HG03135 (cell line): Measurements from ENCODE around the gene CIB2.
A peak's percentile ranks its signal among the peaks of the same experiment; 100 is the strongest.

ENCODE experiments used
- ATAC-seq: cut with Tn5 transposase; IDR thresholded peaks from one replicate; pipeline ENCODE4 v1.9.1; 2021; ENCODE audit warnings: mild to moderate bottlenecking, moderate library complexity; ENCODE audit not compliant: unreplicated experiment

CIB2 gene

DNA sequence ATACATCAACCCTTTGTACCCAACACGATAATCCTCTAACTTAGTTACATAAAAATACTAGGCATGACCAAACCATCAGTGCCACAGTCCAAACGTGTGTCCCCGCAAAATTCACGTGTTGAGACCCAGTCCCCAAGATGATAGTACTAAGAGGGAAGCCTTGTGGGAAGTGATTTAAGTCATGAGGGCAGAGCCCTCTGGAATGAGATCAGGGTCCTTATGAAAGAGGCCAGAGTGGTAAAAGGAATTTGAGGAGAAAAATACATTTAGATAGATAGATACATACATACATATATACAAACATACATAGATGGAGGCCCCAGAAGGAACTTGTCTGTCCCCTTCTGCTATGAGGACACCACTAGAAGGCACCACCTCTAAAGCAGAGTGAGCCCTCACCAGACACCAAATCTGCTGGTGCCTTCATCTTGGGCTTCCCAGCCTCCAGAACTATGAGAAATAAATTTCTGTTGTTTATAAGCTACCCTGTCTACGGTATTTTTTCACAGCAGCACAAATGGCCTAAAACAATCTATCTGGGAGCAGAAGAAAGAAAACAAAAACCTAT is 61.7 kb downstream of the CIB2 start:
- ATAC-seq = no peak

- ATAC-seq = no peak
These were observed 62.2 kb downstream of the CIB2 start for GRCh38 chr15:78069052-78069414.

DNA sequence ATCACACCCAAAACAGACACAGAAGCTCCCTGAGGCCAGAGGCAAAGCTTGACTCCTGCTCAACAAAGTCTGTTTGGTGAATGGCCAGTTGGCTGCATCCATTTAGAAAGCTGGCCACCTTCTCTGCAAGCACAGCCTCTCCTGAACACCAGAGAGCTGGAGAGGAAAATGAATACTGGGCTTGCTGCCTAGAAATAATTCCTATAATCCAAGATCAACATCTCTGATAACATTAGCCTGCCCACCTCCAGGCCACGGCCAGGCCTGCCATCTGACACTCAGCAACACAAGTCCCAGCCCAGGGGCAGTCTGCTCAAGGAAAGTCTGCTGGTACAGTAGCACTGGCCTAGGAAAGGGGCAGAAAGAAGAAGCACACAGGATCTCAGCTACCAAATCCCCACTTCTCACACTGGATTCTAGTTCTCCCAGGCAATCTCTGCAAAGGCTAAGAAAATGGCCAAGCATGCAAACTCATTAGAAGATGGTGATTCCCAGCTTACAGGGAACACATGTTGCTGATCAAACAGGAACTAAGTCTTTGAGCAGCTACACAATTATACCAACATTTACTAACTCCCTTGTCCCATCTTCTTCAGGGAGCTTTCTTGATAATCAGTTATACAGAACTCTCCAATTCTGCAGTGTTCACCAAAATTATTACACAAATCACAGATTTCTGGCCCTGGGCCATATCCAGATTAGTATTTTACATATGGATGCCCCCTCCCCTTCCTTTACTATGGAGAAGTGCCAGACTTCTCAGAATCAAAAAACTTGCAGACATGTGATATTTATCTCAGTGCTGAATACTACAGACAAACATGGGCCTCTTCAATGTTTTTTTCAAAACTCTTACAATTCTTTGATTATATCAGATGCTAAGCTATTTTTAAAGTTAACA is 63.7 kb downstream of the CIB2 start:
- ATAC-seq = no peak

DNA sequence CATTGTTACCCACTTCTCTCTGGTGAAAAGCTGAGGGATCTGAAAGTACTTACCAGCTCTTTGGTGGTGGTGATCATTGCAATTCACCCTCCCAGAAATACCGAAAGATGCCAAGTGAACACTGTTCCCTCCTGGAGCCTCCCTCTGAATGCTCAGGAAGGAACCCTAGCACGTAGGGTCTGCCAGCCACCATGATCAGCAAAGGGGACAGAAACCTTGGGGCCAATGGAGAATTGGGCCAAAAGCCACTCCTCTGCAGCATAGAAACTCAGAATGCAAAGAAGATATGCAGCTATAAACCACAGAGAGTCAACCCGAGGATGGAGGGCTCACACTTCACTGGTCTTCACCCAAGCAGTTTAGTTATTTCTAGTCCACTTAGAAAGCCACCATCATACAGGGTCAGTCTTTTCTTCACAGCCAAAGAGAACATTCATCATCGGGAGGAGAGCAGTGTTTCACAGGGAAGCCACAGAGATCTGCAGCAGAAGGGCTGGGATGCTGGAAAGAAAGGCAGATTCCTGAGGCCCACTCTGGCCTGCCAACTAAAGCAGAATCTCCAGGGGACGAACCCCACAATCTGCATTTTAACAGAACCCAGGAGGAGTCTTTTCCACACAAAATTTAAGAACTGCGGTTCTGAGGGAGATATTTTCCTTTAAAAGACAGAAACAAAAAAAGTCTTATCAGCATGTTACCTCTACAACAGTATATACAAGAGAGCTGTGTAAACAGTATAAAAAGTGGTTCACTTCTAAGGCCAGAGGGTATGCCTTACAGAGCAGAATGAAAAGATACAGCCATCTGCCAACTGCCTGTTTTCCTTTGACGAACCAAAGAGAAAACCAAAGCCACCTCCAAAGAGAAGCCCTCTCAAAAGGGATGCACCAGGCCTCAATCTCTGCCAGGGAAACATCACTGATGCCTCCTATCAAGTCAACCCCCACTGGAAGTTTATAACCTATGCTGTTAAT is 65.0 kb downstream of the CIB2 start:
- peak; percentile 45 for ATAC-seq

GRCh38 chr15:78065284-78065872 is 65.9 kb downstream of the CIB2 start:
- no peak for ATAC-seq

- no peak for ATAC-seq
These were observed 66.7 kb downstream of the CIB2 start for GRCh38 chr15:78064544-78064943.

- no peak for ATAC-seq
These were observed 67.3 kb downstream of the CIB2 start for GRCh38 chr15:78063970-78064385.

- no peak for ATAC-seq
These were observed 68.0 kb downstream of the CIB2 start for GRCh38 chr15:78063217-78063616.

GRCh38 chr15:78061963-78062427 is 69.2 kb downstream of the CIB2 start:
- ATAC-seq = no peak

- no peak for ATAC-seq
These were observed 71.0 kb downstream of the CIB2 start for GRCh38 chr15:78060232-78060631.

DNA sequence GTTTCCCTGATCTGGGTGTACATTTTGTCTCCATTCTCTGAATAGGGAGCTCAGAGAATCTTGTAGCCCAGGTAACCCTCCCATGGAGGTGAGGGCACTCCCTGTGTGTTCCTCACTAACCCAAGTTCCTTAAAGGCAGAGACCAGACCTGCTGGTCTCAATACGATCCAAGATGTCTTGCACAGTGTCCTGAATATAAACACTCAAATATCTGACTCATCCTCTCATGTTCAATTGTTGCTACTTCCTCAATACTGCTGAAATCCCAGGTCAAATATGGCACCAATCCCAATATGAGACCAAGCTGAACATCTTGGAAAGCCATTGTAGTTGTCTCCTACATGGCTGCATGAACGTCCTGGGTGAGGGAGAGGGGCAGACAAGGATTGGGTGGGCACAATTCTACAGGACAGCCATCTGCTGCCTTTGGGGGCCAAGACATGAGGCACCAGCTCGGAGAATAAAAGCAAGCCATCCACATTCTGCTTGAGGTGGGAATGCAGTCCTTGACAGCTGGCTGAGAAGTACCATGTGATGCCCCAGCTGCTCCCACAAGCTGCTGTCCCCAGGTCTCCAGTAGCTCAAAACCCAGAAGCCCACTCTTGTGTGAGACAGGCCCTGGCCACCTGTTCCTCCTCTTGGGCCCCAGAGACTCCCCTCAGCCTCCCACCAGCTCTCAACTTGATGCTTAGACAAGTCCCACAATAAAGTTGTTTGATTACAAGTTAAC is 72.0 kb downstream of the CIB2 start:
- no peak for ATAC-seq

DNA sequence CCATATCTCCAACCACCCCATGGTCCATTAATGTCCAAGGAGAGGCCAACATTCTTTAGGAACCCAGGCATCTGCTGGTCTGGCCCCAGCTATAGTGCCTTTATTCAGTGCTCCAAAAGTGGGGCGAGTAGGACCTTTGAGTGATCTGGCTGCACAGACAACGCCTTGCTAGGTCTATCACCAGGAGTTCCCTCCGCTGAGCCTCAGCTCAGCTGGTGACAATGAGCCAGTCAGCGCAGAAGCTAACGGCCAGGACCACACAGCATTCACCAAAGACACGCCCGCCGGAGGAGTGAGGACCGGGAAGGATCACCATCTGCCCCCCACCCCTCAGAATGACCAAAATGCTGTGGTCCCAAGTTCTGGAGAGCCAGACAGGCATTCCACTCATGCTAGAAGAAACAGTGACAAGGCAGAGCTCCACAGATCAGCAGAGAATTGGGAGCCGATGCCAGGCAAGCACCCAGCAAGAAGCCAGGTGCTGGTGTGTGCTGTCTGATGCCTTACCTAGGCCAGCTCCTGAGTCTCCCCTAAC is 72.8 kb downstream of the CIB2 start:
- no peak for ATAC-seq

DNA sequence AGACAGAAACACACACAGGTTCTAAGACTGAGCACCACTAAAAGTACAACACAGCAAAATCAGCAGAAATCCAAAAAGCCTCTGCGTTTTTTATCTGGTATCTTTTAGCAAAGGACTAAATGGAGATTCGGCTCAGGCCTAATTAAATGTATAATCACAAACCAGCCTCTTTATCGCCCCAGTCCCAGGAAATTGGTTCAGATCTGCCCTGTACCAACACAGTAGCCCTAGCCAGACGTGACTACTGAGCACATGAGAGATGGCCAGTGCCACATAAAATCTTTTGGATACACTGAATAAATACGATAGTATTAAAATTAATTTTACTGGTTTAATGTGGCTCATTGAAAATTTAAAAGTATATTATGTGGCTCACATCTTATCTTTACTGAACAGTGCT is 73.4 kb downstream of the CIB2 start:
- no peak for ATAC-seq

- no peak for ATAC-seq
These were observed 74.5 kb downstream of the CIB2 start for GRCh38 chr15:78056714-78057269.

GRCh38 chr15:78055919-78056713 is 75.1 kb downstream of the CIB2 start:
- ATAC-seq = no peak

DNA sequence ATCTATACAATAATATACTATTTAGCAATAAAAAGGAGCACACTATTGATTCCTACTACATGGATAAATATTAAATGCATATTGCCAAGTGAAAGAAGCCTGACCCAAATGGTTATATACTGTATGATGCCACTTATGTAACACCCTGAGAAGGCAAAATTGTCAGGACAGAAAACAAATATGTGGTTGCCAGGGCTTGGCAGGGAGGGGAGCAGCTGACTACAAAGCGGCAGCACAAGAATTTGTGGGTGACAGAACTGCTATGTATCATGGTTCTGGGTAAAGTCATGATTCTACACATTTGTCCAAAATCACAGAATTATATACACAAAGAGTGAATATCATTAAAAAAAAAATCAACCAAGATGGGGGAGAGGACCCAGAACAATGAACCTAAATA is 76.3 kb downstream of the CIB2 start:
- ATAC-seq = no peak
